NCI-H774 (cell line): ENCODE results near the gene APOBEC3H.
"Not testable (repeated sequence)": the region's sequence is repeated elsewhere in the genome, so short reads cannot be mapped to it uniquely, and the experiment has no call there.

Source experiments
- DNase-seq: peaks from one replicate; lab custom pipeline; 2025; lab: John Stamatoyannopoulos, UW

APOBEC3H gene

GRCh38 chr22:39097098-39098020 is at the start of gene APOBEC3H:
TSS of gene APOBEC3H (plus strand) at chr22:39097244. CDS start at chr22:39100279, 3,035 bp downstream.
- DNase-seq, result no peak

GRCh38 chr22:39049486-39049885 is 47.6 kb upstream of the APOBEC3H start:
- not testable (repeated sequence) for DNase-seq

- not testable (repeated sequence) for DNase-seq
Measured at GRCh38 chr22:39051844-39052495, 45.1 kb upstream of the APOBEC3H start.

- DNase-seq, result no peak
Measured at GRCh38 chr22:39055658-39056057, 41.4 kb upstream of the APOBEC3H start.

GRCh38 chr22:39061290-39061689 is 35.8 kb upstream of the APOBEC3H start:
- not testable (repeated sequence) for DNase-seq

- DNase-seq, result not testable (repeated sequence)
Measured at GRCh38 chr22:39061951-39062350, 35.1 kb upstream of the APOBEC3H start.

GRCh38 chr22:39063904-39064303 is 33.1 kb upstream of the APOBEC3H start:
- not testable (repeated sequence) for DNase-seq

- not testable (repeated sequence) for DNase-seq
Measured at GRCh38 chr22:39066442-39067276, 30.4 kb upstream of the APOBEC3H start.

GRCh38 chr22:39068033-39068785 is 28.8 kb upstream of the APOBEC3H start:
- no peak for DNase-seq

- no peak for DNase-seq
Measured at GRCh38 chr22:39070186-39070585, 26.9 kb upstream of the APOBEC3H start.

- not testable (repeated sequence) for DNase-seq
Measured at GRCh38 chr22:39072581-39072981, 24.5 kb upstream of the APOBEC3H start.

GRCh38 chr22:39073981-39074380 is 23.1 kb upstream of the APOBEC3H start:
- no peak for DNase-seq

GRCh38 chr22:39076155-39077025 is 20.7 kb upstream of the APOBEC3H start:
- not testable (repeated sequence) for DNase-seq

- DNase-seq, result not testable (repeated sequence)
Measured at GRCh38 chr22:39077026-39077840, 19.8 kb upstream of the APOBEC3H start, which contains the start of gene APOBEC3G. TSS of gene APOBEC3G (plus strand) at chr22:39077275. CDS start at chr22:39077362, 87 bp downstream.

GRCh38 chr22:39077912-39078311 is 19.1 kb upstream of the APOBEC3H start:
- DNase-seq, result not testable (repeated sequence)

GRCh38 chr22:39078329-39078728 is 18.7 kb upstream of the APOBEC3H start:
- DNase-seq, result no peak

- not testable (repeated sequence) for DNase-seq
Measured at GRCh38 chr22:39079054-39079637, 17.9 kb upstream of the APOBEC3H start.

GRCh38 chr22:39080052-39080762 is 16.8 kb upstream of the APOBEC3H start:
- no peak for DNase-seq
